HepG2 (cell line): ENCODE data around the gene IFIH1. TPM values are rescaled to one million over a fixed set of nuclear protein-coding genes. Genes with fewer than 3 reads are reported as not detected.

Source experiments
- HMGXB4 ChIP-seq, 2 experiments: sonication (generic) in 1 of 2; formaldehyde crosslinking in 1 of 2; IDR thresholded peaks; 2 replicates each; pipeline versions ENCODE4 v1.4.0 to v1.6.1; 2018 to 2020; ENCODE audit warnings: missing genetic modification reagents in 2 of 2, borderline replicate concordance in 1 of 2, low read depth in 1 of 2, mild to moderate bottlenecking in 1 of 2, missing biosample characterization in 1 of 2
- MAF1 ChIP-seq: sonication (generic); formaldehyde crosslinking; IDR thresholded peaks from 2 replicates; pipeline ENCODE4 v1.5.0; 2020; ENCODE audit warnings: missing genetic modification reagents, borderline replicate concordance
- MAFF ChIP-seq: IDR thresholded peaks from 2 replicates; pipeline ENCODE4 v1.6.1; 2011; ENCODE audit warnings: low read depth, low read length, improper control_type of control experiment
- MEIS1 ChIP-seq: sonication (generic); formaldehyde crosslinking; IDR thresholded peaks from 2 replicates; pipeline ENCODE4 v1.9.0; 2021; ENCODE audit warnings: mild to moderate bottlenecking, missing genetic modification reagents, moderate library complexity, borderline replicate concordance
- ONECUT2 ChIP-seq: sonication (generic); formaldehyde crosslinking; IDR thresholded peaks from 2 replicates; pipeline ENCODE4 v1.4.0; 2020; ENCODE audit warnings: missing genetic modification reagents
- RARA ChIP-seq: IDR thresholded peaks from 2 replicates; pipeline ENCODE4 v1.6.1; 2016; ENCODE audit warnings: missing genetic modification reagents, missing compliant biosample characterization
- REL ChIP-seq: sonication (generic); formaldehyde crosslinking; conservative IDR thresholded peaks from 2 replicates; pipeline ENCODE4 v1.8.0; 2022; ENCODE audit warnings: mild to moderate bottlenecking, missing genetic modification reagents, moderate library complexity
- SNAI1 ChIP-seq: sonication (generic); formaldehyde crosslinking; IDR thresholded peaks from 2 replicates; pipeline ENCODE4 v1.5.0; 2020; ENCODE audit warnings: mild to moderate bottlenecking, missing genetic modification reagents, borderline replicate concordance
- TFAP4 ChIP-seq: sonication (generic); IDR thresholded peaks from 2 replicates; pipeline ENCODE4 v1.6.1; 2016; ENCODE audit warnings: low read depth, borderline replicate concordance
- ZFY ChIP-seq: sonication (generic); formaldehyde crosslinking; IDR thresholded peaks from 2 replicates; pipeline ENCODE4 v1.4.0; 2020; ENCODE audit warnings: missing genetic modification reagents
- ZNF563 ChIP-seq: sonication (generic); formaldehyde crosslinking; IDR thresholded peaks from 2 replicates; pipeline ENCODE4 v1.8.0; 2022; ENCODE audit warnings: mild to moderate bottlenecking, moderate library complexity, missing genetic modification reagents
- ZNF776 ChIP-seq: sonication (generic); formaldehyde crosslinking; IDR thresholded peaks from 2 replicates; pipeline ENCODE4 v1.4.0; 2020; ENCODE audit warnings: mild to moderate bottlenecking, missing genetic modification reagents
- ZNF782 ChIP-seq: sonication (generic); formaldehyde crosslinking; IDR thresholded peaks from 2 replicates; pipeline ENCODE4 v1.4.0; 2020; ENCODE audit warnings: missing genetic modification reagents, mild to moderate bottlenecking, borderline replicate concordance
- ZNF879 ChIP-seq: sonication (generic); formaldehyde crosslinking; IDR thresholded peaks from 2 replicates; pipeline ENCODE4 v1.8.1; 2023; ENCODE audit warnings: missing genetic modification reagents
- polyA plus RNA-seq, 8 experiments: library from polyadenylated mRNA; depleted of rRNA in 3 of 8; stranded (reverse) in 7 of 8; unstranded in 1 of 8; fragments of >200 nt; fragmentation: Illumina TruSeq in 4 of 8; extraction: Trizol in 4 of 8; gene quantifications; 2 replicates each; pipeline versions ENCODE4 v1.2.1 to v1.2.3, GENCODE V29; 2011 to 2016; ENCODE audit warnings: low read depth in 4 of 8, missing spikeins in 1 of 8, mixed read lengths in 1 of 8; ENCODE audit not compliant: insufficient read depth in 1 of 8
- total RNA-seq, 5 experiments: library from RNA; depleted of rRNA; stranded (reverse); fragments of >200 nt; fragmentation: Illumina TruSeq; extraction: Trizol; gene quantifications; 2 replicates each; pipeline ENCODE4 v1.2.3, GENCODE V29; 2016; ENCODE audit warnings: low read depth in 1 of 5
- TF ChIP-seq, protein P1 (sequence below): sonication (generic); formaldehyde crosslinking; IDR thresholded peaks from 2 replicates; pipeline ENCODE4 v1.8.1; 2023; ENCODE audit warnings: mild to moderate bottlenecking, inconsistent platforms, moderate library complexity, missing genetic modification reagents, borderline replicate concordance
- TF ChIP-seq, protein P2 (sequence below): sonication (generic); formaldehyde crosslinking; IDR thresholded peaks from 2 replicates; pipeline ENCODE4 v1.8.1; 2023; ENCODE audit warnings: mild to moderate bottlenecking, missing genetic modification reagents
- TF ChIP-seq, protein P3 (sequence below): IDR thresholded peaks from 2 replicates; pipeline ENCODE4 v1.6.1; 2018; ENCODE audit warnings: missing genetic modification reagents, mild to moderate bottlenecking, missing compliant biosample characterization
- TF ChIP-seq, protein P4 (sequence below): sonication (generic); formaldehyde crosslinking; IDR thresholded peaks from 2 replicates; pipeline ENCODE4 v1.5.1; 2020; ENCODE audit warnings: mild to moderate bottlenecking, missing genetic modification reagents, moderate library complexity

IFIH1 gene
- total and polyA plus RNA-seq, 2 of the 13 experiments (the other 11 are each of a cell fraction or from before 2014, with no cell fraction given): 1.5 to 11.5 TPM

GRCh38 chr2:162343824-162344616, 25.5 kb upstream of the IFIH1 start, which contains the start of gene GCA (continued):
- TF ChIP-seq, protein P1, sequence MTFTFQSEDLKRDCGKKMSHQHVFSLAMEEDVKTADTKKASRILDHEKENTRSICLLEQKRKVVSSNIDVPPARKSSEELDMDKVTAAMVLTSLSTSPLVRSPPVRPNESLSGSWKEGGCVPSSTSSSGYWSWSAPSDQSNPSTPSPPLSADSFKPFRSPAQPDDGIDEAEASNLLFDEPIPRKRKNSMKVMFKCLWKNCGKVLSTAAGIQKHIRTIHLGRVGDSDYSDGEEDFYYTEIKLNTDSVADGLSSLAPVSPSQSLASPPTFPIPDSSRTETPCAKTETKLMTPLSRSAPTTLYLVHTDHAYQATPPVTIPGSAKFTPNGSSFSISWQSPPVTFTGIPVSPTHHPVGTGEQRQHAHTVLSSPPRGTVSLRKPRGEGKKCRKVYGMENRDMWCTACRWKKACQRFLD: 0 out of 2 replicates have a peak, but pooled peaks have one; percentile 59
- TF ChIP-seq REL (CRISPR knock-in tag) (peak; percentile 44), ZFY (CRISPR knock-in tag) (peak; percentile 81), RARA (CRISPR knock-in tag) (peak; percentile 27; the same call in 1 of the 2 replicates), MAF1 (CRISPR knock-in tag) (0 out of 2 replicates have a peak, but pooled peaks have one; percentile 33), ZNF782 (CRISPR knock-in tag) (peak; percentile 65; the same call in 1 of the 2 replicates), HMGXB4 (CRISPR knock-in tag; IDR thresholded peaks at IDR 0.05; ENCODE audit: borderline replicate concordance in 1 of 2, low read depth in 1 of 2) (peak; percentile 88 to 91), MAFF (no peak), ZNF776 (CRISPR knock-in tag) (peak; percentile 94), ZNF879 (CRISPR knock-in tag) (peak; percentile 94; the same call in 1 of the 2 replicates), ONECUT2 (CRISPR knock-in tag) (0 out of 2 replicates have a peak, but pooled peaks have one; percentile 10), MEIS1 (CRISPR knock-in tag) (peak; percentile 51; the same call in 1 of the 2 replicates), TFAP4 (peak; percentile 16; the same call in 1 of the 2 replicates), ZNF563 (peak; percentile 79; the same call in 1 of the 2 replicates), SNAI1 (0 out of 2 replicates have a peak, but pooled peaks have one; percentile 74)
- TF ChIP-seq, protein P2, sequence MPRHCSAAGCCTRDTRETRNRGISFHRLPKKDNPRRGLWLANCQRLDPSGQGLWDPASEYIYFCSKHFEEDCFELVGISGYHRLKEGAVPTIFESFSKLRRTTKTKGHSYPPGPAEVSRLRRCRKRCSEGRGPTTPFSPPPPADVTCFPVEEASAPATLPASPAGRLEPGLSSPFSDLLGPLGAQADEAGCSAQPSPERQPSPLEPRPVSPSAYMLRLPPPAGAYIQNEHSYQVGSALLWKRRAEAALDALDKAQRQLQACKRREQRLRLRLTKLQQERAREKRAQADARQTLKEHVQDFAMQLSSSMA: peak; percentile 94; the same call in 1 of the 2 replicates
- TF ChIP-seq, protein P3, sequence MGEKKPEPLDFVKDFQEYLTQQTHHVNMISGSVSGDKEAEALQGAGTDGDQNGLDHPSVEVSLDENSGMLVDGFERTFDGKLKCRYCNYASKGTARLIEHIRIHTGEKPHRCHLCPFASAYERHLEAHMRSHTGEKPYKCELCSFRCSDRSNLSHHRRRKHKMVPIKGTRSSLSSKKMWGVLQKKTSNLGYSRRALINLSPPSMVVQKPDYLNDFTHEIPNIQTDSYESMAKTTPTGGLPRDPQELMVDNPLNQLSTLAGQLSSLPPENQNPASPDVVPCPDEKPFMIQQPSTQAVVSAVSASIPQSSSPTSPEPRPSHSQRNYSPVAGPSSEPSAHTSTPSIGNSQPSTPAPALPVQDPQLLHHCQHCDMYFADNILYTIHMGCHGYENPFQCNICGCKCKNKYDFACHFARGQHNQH (CRISPR knock-in tag): peak; percentile 79
- TF ChIP-seq, protein P4, sequence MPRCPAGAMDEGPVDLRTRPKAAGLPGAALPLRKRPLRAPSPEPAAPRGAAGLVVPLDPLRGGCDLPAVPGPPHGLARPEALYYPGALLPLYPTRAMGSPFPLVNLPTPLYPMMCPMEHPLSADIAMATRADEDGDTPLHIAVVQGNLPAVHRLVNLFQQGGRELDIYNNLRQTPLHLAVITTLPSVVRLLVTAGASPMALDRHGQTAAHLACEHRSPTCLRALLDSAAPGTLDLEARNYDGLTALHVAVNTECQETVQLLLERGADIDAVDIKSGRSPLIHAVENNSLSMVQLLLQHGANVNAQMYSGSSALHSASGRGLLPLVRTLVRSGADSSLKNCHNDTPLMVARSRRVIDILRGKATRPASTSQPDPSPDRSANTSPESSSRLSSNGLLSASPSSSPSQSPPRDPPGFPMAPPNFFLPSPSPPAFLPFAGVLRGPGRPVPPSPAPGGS: peak; percentile 97
